OCI-LY1 (cell line): ENCODE data around the gene MYO1D.

Source experiments
- EZH2 ChIP-seq: fragments of 200-600 bp; sonication (generic), shearing (Covaris generic); IDR thresholded peaks from 2 replicates; pipeline ENCODE4 v1.8.0; 2017; ENCODE audit warnings: borderline replicate concordance, mixed run types, mild to moderate bottlenecking, antibody characterized with exemption, low read length, moderate library complexity, mixed read lengths
- TF ChIP-seq, protein P1 (sequence below): fragments of 200-600 bp; sonication (generic), shearing (Covaris generic); IDR thresholded peaks from 2 replicates; pipeline ENCODE4 v1.5.1; 2017; ENCODE audit warnings: mild to moderate bottlenecking, antibody characterized with exemption, low read length, moderate library complexity, mixed read lengths

DNA sequence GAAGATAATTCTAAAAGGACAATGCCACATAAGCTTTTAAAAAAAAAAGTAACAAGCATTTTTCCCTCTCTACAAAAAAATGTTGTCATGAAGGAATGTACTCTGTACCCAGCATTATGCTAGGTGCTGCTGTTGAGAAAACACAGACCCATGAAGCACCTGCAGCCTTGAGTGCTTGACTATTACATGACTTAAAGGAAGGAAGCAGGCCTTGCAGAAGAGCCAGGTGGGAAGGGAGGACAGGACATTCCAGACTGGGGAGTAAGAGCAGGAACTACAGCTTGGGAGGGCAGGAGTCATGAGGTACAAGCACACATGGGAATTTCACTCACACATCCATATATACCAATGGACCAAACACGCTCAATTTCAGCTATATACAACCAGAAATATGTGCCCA is 3.8 kb downstream of the MYO1D start:
- no peak for TF ChIP-seq EZH2
- TF ChIP-seq, protein P1, sequence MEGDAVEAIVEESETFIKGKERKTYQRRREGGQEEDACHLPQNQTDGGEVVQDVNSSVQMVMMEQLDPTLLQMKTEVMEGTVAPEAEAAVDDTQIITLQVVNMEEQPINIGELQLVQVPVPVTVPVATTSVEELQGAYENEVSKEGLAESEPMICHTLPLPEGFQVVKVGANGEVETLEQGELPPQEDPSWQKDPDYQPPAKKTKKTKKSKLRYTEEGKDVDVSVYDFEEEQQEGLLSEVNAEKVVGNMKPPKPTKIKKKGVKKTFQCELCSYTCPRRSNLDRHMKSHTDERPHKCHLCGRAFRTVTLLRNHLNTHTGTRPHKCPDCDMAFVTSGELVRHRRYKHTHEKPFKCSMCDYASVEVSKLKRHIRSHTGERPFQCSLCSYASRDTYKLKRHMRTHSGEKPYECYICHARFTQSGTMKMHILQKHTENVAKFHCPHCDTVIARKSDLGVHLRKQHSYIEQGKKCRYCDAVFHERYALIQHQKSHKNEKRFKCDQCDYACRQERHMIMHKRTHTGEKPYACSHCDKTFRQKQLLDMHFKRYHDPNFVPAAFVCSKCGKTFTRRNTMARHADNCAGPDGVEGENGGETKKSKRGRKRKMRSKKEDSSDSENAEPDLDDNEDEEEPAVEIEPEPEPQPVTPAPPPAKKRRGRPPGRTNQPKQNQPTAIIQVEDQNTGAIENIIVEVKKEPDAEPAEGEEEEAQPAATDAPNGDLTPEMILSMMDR: no peak
